H7 (cell line): ENCODE data around the gene NR3C1. TPM values are rescaled to one million over a fixed set of nuclear protein-coding genes. Genes with fewer than 3 reads are reported as not detected.

ENCODE experiments used
- DNase-seq: peaks from one replicate; pipeline ENCODE4 v3.0.0; 2012
- H3K27me3 ChIP-seq: 2 replicates; pipeline ENCODE4 v1.6.0; 2011; ENCODE audit warnings: mild to moderate bottlenecking, low read length; ENCODE audit not compliant: control insufficient read depth, insufficient read depth
- H3K36me3 ChIP-seq: replicated peaks from 2 replicates; pipeline ENCODE4 v1.5.1; 2011; ENCODE audit warnings: low read length; ENCODE audit not compliant: control insufficient read depth, insufficient read depth
- H3K4me3 ChIP-seq: 2 replicates; pipeline ENCODE4 v1.5.1; 2011; ENCODE audit warnings: low read depth, mild to moderate bottlenecking, control low read depth, low read length, moderate library complexity; ENCODE audit not compliant: insufficient read depth
- total RNA-seq: library from RNA; depleted of rRNA; stranded (reverse); fragments of >200 nt; shearing (Covaris generic); gene quantifications from 2 replicates; pipeline ENCODE4 v1.2.3, GENCODE V29; 2014

NR3C1 gene
- total RNA-seq, 1 experiment from 2014 or later: 21.1 TPM

- DNase-seq: no peak
- Histone ChIP-seq H3K4me3 (no peak overlapping the region), H3K36me3 (no peaks in the 10 kb centered on the region), H3K27me3 (no peaks in the 10 kb centered on the region)
Measured at GRCh38 chr5:143314099-143314498, 89.4 kb downstream of the NR3C1 start.

GRCh38 chr5:143313298-143313852 lies 90.1 kb downstream of the NR3C1 start:
- no peaks in the 10 kb centered on the region for H3K36me3 ChIP-seq
- no peaks in the 10 kb centered on the region for H3K27me3 ChIP-seq
- no peak for DNase-seq
- H3K4me3 ChIP-seq: no peak overlapping the region

- no peak for DNase-seq
- H3K27me3 ChIP-seq: no peaks in the 10 kb centered on the region
Measured at GRCh38 chr5:143312822-143313221, 90.7 kb downstream of the NR3C1 start.

GRCh38 chr5:143311955-143312354 lies 91.5 kb downstream of the NR3C1 start:
- H3K36me3 ChIP-seq: no peaks in the 10 kb centered on the region
- DNase-seq: no peak
- no peak overlapping the region for H3K4me3 ChIP-seq
- no peaks in the 10 kb centered on the region for H3K27me3 ChIP-seq

More at GRCh38 chr5:143312822-143313221, 90.7 kb downstream of the NR3C1 start:
- Histone ChIP-seq H3K36me3 (no peaks in the 10 kb centered on the region), H3K4me3 (no peak overlapping the region)

DNA sequence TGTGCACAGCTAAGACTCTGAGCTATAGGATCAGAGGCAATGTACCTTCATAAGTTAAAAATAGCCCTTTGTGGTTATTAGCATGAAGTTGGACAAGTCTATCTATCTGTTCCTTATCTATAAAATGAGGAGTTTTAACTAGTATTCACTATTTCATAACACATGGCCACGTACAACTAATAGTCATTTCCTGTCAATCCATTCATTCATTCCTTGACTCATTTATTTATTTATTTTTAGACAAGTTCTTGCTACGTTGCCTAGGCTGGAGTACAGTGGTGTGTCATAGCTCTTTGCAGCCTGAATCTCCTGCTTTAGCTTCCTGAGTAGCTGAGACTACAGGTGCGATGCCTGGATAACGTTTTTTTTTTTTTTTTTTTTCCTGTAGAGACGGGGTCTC lies 92.1 kb downstream of the NR3C1 start:
- H3K36me3 ChIP-seq: no peaks in the 10 kb centered on the region
- DNase-seq: no peak
- no peak overlapping the region for H3K4me3 ChIP-seq
- H3K27me3 ChIP-seq: no peaks in the 10 kb centered on the region

- H3K27me3 ChIP-seq: no peaks in the 10 kb centered on the region
- no peak for DNase-seq
- no peaks in the 10 kb centered on the region for H3K36me3 ChIP-seq
- no peak overlapping the region for H3K4me3 ChIP-seq
Measured at GRCh38 chr5:143309661-143310431, 93.6 kb downstream of the NR3C1 start.

DNA sequence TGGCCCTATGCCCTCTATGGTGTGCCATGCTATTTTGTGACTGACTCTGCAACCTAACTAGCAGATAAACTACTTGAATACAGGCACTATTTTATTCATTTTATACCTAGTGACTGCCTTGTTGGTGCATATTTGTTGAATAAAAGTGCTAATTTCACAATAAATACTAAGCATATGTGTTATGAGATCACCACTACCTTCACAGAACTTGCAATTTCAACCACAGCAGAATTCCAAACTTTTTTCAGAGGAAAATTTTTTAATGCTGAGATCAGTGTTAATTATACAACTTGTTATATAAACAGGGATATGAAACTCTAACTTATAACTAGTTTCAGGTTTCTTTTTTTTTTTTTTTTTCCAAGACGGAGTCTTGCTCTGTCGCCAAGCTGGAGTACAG lies 94.8 kb downstream of the NR3C1 start:
- Histone ChIP-seq H3K36me3 (no peaks in the 10 kb centered on the region), H3K4me3 (no peak overlapping the region), H3K27me3 (no peaks in the 10 kb centered on the region)
- DNase-seq: no peak

- DNase-seq: no peak
Measured at GRCh38 chr5:143306040-143306439, 97.4 kb downstream of the NR3C1 start.

GRCh38 chr5:143304836-143305475 lies 98.5 kb downstream of the NR3C1 start:
- no peaks in the 10 kb centered on the region for H3K27me3 ChIP-seq
- no peaks in the 10 kb centered on the region for H3K36me3 ChIP-seq
- H3K4me3 ChIP-seq: no peak overlapping the region
- DNase-seq: no peak

More at GRCh38 chr5:143306040-143306439, 97.4 kb downstream of the NR3C1 start:
- no peak overlapping the region for H3K4me3 ChIP-seq
- H3K36me3 ChIP-seq: no peaks in the 10 kb centered on the region
- H3K27me3 ChIP-seq: no peaks in the 10 kb centered on the region

DNA sequence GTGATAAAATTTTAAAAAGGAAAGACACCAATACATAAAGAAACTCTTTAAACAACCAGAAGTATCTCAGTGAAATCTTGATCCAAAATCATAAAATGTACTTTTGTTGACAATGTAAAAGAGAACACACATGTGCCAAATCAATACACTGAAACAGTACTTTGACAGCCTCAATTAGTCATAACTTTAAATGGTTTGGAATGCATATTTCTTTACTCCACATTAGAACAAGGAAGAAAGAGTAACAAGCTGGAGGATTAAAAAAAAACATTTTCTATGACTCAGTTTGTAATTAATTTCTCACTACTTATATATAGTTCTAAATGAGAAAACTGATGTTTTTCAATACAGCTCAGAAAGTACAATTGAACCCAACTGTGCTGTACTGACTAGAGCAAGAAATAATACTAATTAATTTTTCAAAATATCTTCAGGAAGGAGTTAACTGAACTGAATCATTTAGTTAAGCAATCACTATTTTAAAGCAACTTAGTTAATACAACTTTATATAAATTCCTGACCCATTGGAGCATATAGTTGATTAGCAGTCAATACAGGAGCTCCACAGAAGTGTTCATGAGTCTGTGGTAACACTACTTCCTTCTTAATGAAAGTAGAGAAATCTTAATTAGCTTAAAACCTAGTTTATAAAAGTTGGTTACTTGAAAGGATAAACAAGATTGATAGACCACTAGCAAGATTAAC lies 101.0 kb downstream of the NR3C1 start:
- Histone ChIP-seq H3K27me3 (no peaks in the 10 kb centered on the region), H3K4me3 (no peak overlapping the region), H3K36me3 (no peaks in the 10 kb centered on the region)
- no peak for DNase-seq

GRCh38 chr5:143297756-143298155 lies 105.7 kb downstream of the NR3C1 start:
- H3K27me3 ChIP-seq: no peaks in the 10 kb centered on the region
- no peaks in the 10 kb centered on the region for H3K36me3 ChIP-seq
- H3K4me3 ChIP-seq: no peak overlapping the region
- DNase-seq: no peak

GRCh38 chr5:143290125-143290524 lies 113.4 kb downstream of the NR3C1 start:
- H3K36me3 ChIP-seq: no peaks in the 10 kb centered on the region
- DNase-seq: no peak
- H3K27me3 ChIP-seq: no peaks in the 10 kb centered on the region
- H3K4me3 ChIP-seq: no peak overlapping the region

DNA sequence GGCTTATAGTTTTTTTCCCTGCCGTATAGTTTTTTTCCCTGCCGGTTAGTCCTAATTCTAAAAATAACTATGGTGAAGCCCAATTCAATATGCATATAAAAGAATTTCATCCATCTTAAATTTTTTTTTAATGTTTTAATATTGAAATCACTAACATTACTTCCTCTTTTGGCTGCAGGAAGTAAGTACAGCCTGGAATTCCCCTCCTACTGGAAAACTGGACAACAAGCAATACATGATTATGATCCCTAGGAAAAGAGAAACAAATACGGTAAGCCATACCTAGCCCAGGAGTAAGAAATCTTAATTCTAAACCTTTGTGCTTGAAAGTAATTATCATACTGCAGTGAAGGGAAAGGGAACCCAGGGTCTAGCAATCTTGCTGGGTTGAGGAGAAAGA lies 119.0 kb downstream of the NR3C1 start:
- Histone ChIP-seq H3K36me3 (no peaks in the 10 kb centered on the region), H3K4me3 (no peak overlapping the region), H3K27me3 (no peaks in the 10 kb centered on the region)
- DNase-seq: no peak

DNA sequence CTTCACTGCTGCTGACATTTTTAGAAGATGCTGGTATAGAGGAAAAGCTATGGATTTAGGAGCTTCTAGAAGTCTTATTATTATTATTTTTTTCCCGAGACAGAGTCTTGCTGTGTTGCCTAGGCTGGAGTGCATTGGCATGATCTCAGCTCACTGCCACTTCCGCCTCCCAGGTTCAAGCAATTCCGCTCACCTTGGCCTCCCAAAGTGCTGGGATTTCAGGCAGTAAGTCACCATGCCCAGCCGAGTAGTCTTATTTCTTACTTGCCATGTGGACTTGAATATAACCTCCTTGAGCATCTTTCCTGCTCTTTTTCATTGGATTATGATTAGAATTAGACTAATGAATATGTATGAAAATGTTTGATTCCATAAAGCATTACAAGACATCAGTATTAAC lies 119.5 kb downstream of the NR3C1 start:
- no peaks in the 10 kb centered on the region for H3K36me3 ChIP-seq
- H3K4me3 ChIP-seq: no peak overlapping the region
- DNase-seq: no peak
- no peaks in the 10 kb centered on the region for H3K27me3 ChIP-seq

- H3K27me3 ChIP-seq: no peaks in the 10 kb centered on the region
- no peak overlapping the region for H3K4me3 ChIP-seq
- H3K36me3 ChIP-seq: no peaks in the 10 kb centered on the region
- no peak for DNase-seq
Measured at GRCh38 chr5:143281226-143281625, 122.3 kb downstream of the NR3C1 start.
